Fibroblast of lung (primary cell): ENCODE measurements around the gene MED15. TPM values are rescaled to one million over a fixed set of nuclear protein-coding genes. Genes with fewer than 3 reads are reported as not detected.

Source experiments
- DNase-seq, 2 donors: peaks; one replicate each; pipeline versions ENCODE4 v3.0.0 to v3.0.0-alpha.2; 2010; ENCODE audit warnings: low read depth in 2 of 2
- H2AFZ ChIP-seq: 2 replicates; pipeline ENCODE4 v1.5.1; 2012; ENCODE audit warnings: low read length, control low read depth, inconsistent platforms
- H3K27ac ChIP-seq: 2 replicates; pipeline ENCODE4 v1.5.1; 2011; ENCODE audit warnings: low read length, control low read depth; ENCODE audit not compliant: insufficient read depth
- H3K27me3 ChIP-seq: 2 replicates; pipeline ENCODE4 v1.5.1; 2011; ENCODE audit warnings: mild to moderate bottlenecking, low read length; ENCODE audit not compliant: control insufficient read depth, insufficient read depth
- H3K36me3 ChIP-seq: 2 replicates; pipeline ENCODE4 v1.5.1; 2011; ENCODE audit warnings: low read length; ENCODE audit not compliant: control insufficient read depth, insufficient read depth
- H3K4me1 ChIP-seq: 2 replicates; pipeline ENCODE4 v1.5.1; 2011; ENCODE audit warnings: low read length; ENCODE audit not compliant: control insufficient read depth, insufficient read depth; ENCODE audit errors: extremely low read depth
- H3K4me2 ChIP-seq: 2 replicates; pipeline ENCODE4 v1.5.1; 2011; ENCODE audit warnings: low read length, control low read depth; ENCODE audit not compliant: insufficient read depth; ENCODE audit errors: extremely low read depth
- H3K4me3 ChIP-seq, 4 experiments: fragments of 200-600 bp in 1 of 4; sonication (generic) in 1 of 4; replicated peaks in 1 of 4; 2 replicates each; pipeline ENCODE4 v1.5.1; 2011 to 2016; ENCODE audit warnings: low read length in 4 of 4, low read depth in 3 of 4, mild to moderate bottlenecking in 3 of 4, control low read depth in 2 of 4, inconsistent platforms in 1 of 4, mixed read lengths in 1 of 4; ENCODE audit not compliant: insufficient read depth in 1 of 4; ENCODE audit errors: control extremely low read depth in 1 of 4
- H3K79me2 ChIP-seq: 2 replicates; pipeline ENCODE4 v1.5.1; 2012; ENCODE audit warnings: mild to moderate bottlenecking, low read length, inconsistent platforms; ENCODE audit not compliant: control insufficient read depth, insufficient read depth
- H3K9ac ChIP-seq: 2 replicates; pipeline ENCODE4 v1.5.1; 2011; ENCODE audit warnings: mild to moderate bottlenecking, low read length, control low read depth; ENCODE audit not compliant: insufficient read depth
- H3K9me3 ChIP-seq: 2 replicates; pipeline ENCODE4 v1.5.1; 2012; ENCODE audit warnings: low read depth, low read length; ENCODE audit not compliant: control insufficient read depth, insufficient read depth
- H4K20me1 ChIP-seq: 2 replicates; pipeline ENCODE4 v1.5.1; 2011; ENCODE audit warnings: low read length; ENCODE audit not compliant: control insufficient read depth, insufficient read depth; ENCODE audit errors: extremely low read depth
- EZH2 ChIP-seq: IDR thresholded peaks from 2 replicates; pipeline ENCODE4 v1.5.1; 2012; ENCODE audit warnings: low read length, control low read depth, mild to moderate bottlenecking; ENCODE audit errors: missing control alignments
- polyA plus RNA-seq, 2 donors: library from polyadenylated mRNA; depleted of rRNA in 1 of 2; stranded (reverse) in 1 of 2; unstranded in 1 of 2; fragments of >200 nt; gene quantifications; 2 replicates each; pipeline ENCODE4 v1.2.1, GENCODE V29; 2011 to 2012; ENCODE audit warnings: missing spikeins in 1 of 2
- total RNA-seq: library from RNA; depleted of rRNA; stranded (reverse); fragments of >200 nt; gene quantifications from 2 replicates; pipeline ENCODE4 v1.2.1, GENCODE V29; 2014
- TF ChIP-seq, protein P1 (sequence below), 2 donors: IDR thresholded peaks in 1 of 2; conservative IDR thresholded peaks in 1 of 2; 1 replicate in 1 of 2; 2 replicates in 1 of 2; pipeline ENCODE4 v1.5.1; 2011 to 2012; ENCODE audit warnings: low read length in 2 of 2, control low read depth in 1 of 2, inconsistent platforms in 1 of 2, low read depth in 1 of 2, mild to moderate bottlenecking in 1 of 2

Gene MED15
- total and polyA plus RNA-seq, 2 donors (not counting 1 experiment from before 2014, with no cell fraction given), result 28.6 TPM

DNA sequence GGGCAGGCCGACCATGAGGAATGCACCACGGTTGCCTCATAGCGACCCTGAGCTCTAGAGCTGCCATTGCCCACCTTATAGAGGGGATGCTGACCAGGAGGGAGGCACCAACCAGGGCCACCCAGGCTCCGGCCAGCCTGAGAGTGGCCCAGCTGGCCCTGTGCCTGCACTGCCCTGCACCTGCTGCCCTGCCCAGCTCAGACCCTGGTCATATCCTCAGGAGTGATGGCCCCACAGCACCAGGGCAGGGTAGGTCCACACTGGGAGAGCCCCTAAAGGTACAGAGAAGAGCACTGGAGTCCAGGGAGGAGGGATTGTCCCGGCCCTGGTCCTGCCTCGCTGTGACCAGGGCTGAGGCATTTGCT lies 127.8 kb downstream of the MED15 start:
- TF ChIP-seq, protein P1, sequence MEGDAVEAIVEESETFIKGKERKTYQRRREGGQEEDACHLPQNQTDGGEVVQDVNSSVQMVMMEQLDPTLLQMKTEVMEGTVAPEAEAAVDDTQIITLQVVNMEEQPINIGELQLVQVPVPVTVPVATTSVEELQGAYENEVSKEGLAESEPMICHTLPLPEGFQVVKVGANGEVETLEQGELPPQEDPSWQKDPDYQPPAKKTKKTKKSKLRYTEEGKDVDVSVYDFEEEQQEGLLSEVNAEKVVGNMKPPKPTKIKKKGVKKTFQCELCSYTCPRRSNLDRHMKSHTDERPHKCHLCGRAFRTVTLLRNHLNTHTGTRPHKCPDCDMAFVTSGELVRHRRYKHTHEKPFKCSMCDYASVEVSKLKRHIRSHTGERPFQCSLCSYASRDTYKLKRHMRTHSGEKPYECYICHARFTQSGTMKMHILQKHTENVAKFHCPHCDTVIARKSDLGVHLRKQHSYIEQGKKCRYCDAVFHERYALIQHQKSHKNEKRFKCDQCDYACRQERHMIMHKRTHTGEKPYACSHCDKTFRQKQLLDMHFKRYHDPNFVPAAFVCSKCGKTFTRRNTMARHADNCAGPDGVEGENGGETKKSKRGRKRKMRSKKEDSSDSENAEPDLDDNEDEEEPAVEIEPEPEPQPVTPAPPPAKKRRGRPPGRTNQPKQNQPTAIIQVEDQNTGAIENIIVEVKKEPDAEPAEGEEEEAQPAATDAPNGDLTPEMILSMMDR (conservative IDR thresholded peaks at IDR 0.05 in 1 of 2, IDR thresholded peaks at IDR 0.05 in 1 of 2; ENCODE audit: low read depth in 1 of 2, low read length in 2 of 2), result no peak
- H3K27ac ChIP-seq, result no peak overlapping the region
- no peaks in the 10 kb centered on the region for H3K36me3 ChIP-seq
- no peaks in the 10 kb centered on the region for H3K79me2 ChIP-seq
- no peak overlapping the region for H2AFZ ChIP-seq
- H4K20me1 ChIP-seq, result no peaks in the 10 kb centered on the region
- H3K9me3 ChIP-seq, result no peaks in the 10 kb centered on the region
- no peaks in the 10 kb centered on the region for H3K4me1 ChIP-seq
- DNase-seq, result no peak
- no peak overlapping the region for H3K9ac ChIP-seq
- no peak overlapping the region for H3K4me3 ChIP-seq
- no peak overlapping the region for H3K4me2 ChIP-seq
- H3K27me3 ChIP-seq, result peaks cover 7% of the 10 kb centered on the region

DNA sequence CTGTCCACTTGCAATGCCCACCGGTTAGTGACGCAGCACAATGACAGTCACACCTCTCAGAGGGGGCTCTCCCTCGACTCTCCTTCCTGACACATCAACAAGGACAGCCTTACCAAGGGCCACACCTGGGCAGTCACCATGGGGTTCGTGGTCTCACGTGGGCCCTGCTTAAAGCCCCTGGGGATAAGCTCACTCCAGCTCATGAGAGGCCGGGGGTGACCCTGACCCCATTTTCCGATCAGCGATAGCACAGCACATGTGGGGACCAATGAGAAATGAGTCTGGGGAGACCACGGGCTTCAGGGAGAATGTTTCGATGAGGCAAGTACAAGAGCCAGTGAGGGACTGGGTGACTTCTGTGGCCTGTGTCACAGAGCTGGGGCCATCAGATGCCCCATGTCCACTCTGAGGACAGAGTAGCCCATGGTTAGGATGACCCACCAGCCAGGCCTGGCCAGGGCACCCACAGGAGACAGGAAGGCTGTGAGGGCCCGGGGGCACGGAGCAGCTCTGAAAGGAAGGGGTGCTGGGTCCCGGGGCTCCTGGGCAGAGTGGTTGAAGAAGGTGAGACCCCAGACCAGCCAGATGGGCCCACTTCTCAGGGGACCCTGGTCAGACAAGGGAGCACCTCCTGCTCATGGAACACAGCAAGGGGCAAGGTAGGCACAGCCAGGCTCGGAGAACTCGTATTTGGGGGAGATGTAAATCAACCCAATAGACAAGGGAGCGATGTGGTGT lies 128.8 kb downstream of the MED15 start:
- Histone ChIP-seq H3K9me3 (no peaks in the 10 kb centered on the region), H3K27me3 (peaks cover 4% of the 10 kb centered on the region), H3K79me2 (no peaks in the 10 kb centered on the region), H3K9ac (no peak overlapping the region), H3K4me2 (no peak overlapping the region), H3K27ac (no peak overlapping the region), H3K4me1 (no peaks in the 10 kb centered on the region), H2AFZ (no peak overlapping the region), H3K36me3 (no peaks in the 10 kb centered on the region), H4K20me1 (no peaks in the 10 kb centered on the region), H3K4me3 (no peak overlapping the region)
- DNase-seq, result no peak
- TF ChIP-seq, protein P1 (conservative IDR thresholded peaks at IDR 0.05 in 1 of 2, IDR thresholded peaks at IDR 0.05 in 1 of 2; ENCODE audit: low read depth in 1 of 2, low read length in 2 of 2), result no peak
- no peak for TF ChIP-seq EZH2

DNA sequence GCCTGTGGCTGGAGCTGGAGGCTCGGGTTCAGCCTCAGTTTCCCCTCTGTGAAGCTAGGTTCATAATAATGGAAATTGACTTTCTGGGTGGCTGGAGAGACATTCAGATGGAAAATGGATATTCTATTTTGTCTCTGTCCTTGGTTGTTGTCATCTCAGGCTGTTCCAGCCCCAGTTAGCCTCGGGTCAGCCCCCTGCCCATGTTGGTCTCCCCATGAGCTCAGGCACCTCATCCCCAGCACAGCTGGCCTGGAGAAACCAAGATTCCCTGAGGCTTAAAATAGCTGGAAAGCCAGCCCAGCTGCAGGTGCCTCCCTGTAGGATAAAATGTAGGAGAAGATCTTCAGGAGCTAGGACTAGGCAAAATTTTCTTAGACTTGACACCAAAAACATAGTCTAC lies 129.5 kb downstream of the MED15 start:
- Histone ChIP-seq H3K27me3 (peaks cover 4% of the 10 kb centered on the region), H3K79me2 (no peaks in the 10 kb centered on the region), H3K4me2 (no peak overlapping the region), H3K9ac (no peak overlapping the region), H3K9me3 (no peaks in the 10 kb centered on the region), H3K4me3 (no peak overlapping the region), H2AFZ (no peak overlapping the region), H3K36me3 (no peaks in the 10 kb centered on the region), H3K27ac (no peak overlapping the region), H4K20me1 (no peaks in the 10 kb centered on the region), H3K4me1 (no peaks in the 10 kb centered on the region)
- DNase-seq, result no peak
- TF ChIP-seq, protein P1 (conservative IDR thresholded peaks at IDR 0.05 in 1 of 2, IDR thresholded peaks at IDR 0.05 in 1 of 2; ENCODE audit: low read depth in 1 of 2, low read length in 2 of 2), result no peak
- no peak for TF ChIP-seq EZH2

Other genes with a start within 250 kb of the MED15 start
- gene RTN4R, start 239.3 kb upstream of the MED15 start, total RNA-seq, result 0.26 and 0.99 TPM in 2 replicates
- gene RTN4R, start 239.3 kb upstream of the MED15 start, polyA plus RNA-seq, result 0.33 and 2.0 TPM in 2 replicates
- 51.1 and 53.2 TPM in 2 replicates for gene DGCR6L, start 187.6 kb upstream of the MED15 start, total RNA-seq
- 26.2 and 42.7 TPM in 2 replicates for gene DGCR6L, start 187.6 kb upstream of the MED15 start, polyA plus RNA-seq
- gene ZNF74, start 113.5 kb upstream of the MED15 start, total RNA-seq, result 12.3 and 13.0 TPM in 2 replicates
- 2.5 and 4.2 TPM in 2 replicates for gene ZNF74, start 113.5 kb upstream of the MED15 start, polyA plus RNA-seq
- gene SCARF2, start 69.8 kb upstream of the MED15 start, total RNA-seq, result 12.8 and 14.5 TPM in 2 replicates
- gene SCARF2, start 69.8 kb upstream of the MED15 start, polyA plus RNA-seq, result 8.1 and 10.6 TPM in 2 replicates
- 32.4 and 35.3 TPM in 2 replicates for gene KLHL22, start 11.8 kb upstream of the MED15 start, total RNA-seq
- gene KLHL22, start 11.8 kb upstream of the MED15 start, polyA plus RNA-seq, result 17.4 and 19.2 TPM in 2 replicates